Gastroesophageal sphincter (tissue), 4 donors: ENCODE results near the gene KIAA0930. TPM values are rescaled to one million over a fixed set of nuclear protein-coding genes. Genes with fewer than 3 reads are reported as not detected.

Experiments used
- ATAC-seq: fragments of 150-250 bp; one replicate; pipeline ENCODE4 v1.9.1; 2016; ENCODE audit warnings: mild to moderate bottlenecking, moderate library complexity
- H3K27ac ChIP-seq, 4 donors: fragments of 200-600 bp; sonication (generic) in 3 of 4; 1 replicate in 3 of 4; 2 replicates in 1 of 4; pipeline ENCODE4 v1.5.1; 2016 to 2019
- H3K27me3 ChIP-seq: fragments of 200-600 bp; sonication (generic); one replicate; pipeline ENCODE4 v1.5.1; 2019
- H3K36me3 ChIP-seq, 2 donors: fragments of 200-600 bp; sonication (generic); one replicate each; pipeline ENCODE4 v1.5.1; 2019; ENCODE audit warnings: control low read depth in 1 of 2
- H3K4me1 ChIP-seq, 3 donors: fragments of 200-600 bp; sonication (generic); 1 replicate in 2 of 3; 2 replicates in 1 of 3; pipeline ENCODE4 v1.5.1; 2016 to 2019; ENCODE audit warnings: control low read depth in 2 of 3
- H3K4me3 ChIP-seq, 2 donors: fragments of 200-600 bp; sonication (generic); one replicate each; pipeline ENCODE4 v1.5.1; 2019; ENCODE audit warnings: mild to moderate bottlenecking in 1 of 2, moderate library complexity in 1 of 2
- H3K9me3 ChIP-seq, 3 donors: fragments of 200-600 bp; sonication (generic); one replicate each; pipeline ENCODE4 v1.5.1; 2017 to 2019; ENCODE audit warnings: control low read depth in 2 of 3
- CTCF ChIP-seq, 4 experiments: fragments of 200-600 bp in 2 of 4; fragments of 450-650 bp in 2 of 4; sonication (generic) in 1 of 4; IDR thresholded peaks; one replicate each; pipeline ENCODE4 v1.5.1; 2017 to 2019; ENCODE audit warnings: antibody characterized with exemption in 4 of 4, mild to moderate bottlenecking in 2 of 4, moderate library complexity in 2 of 4
- EP300 ChIP-seq: sonication (generic); formaldehyde crosslinking; IDR thresholded peaks from one replicate; pipeline ENCODE4 v1.6.1; 2017; ENCODE audit warnings: antibody characterized with exemption, mild to moderate bottlenecking
- POLR2A ChIP-seq, 2 donors: fragments of 450-650 bp; IDR thresholded peaks; one replicate each; pipeline ENCODE4 v1.6.1; 2017; ENCODE audit warnings: antibody characterized with exemption in 2 of 2, mild to moderate bottlenecking in 2 of 2, moderate library complexity in 1 of 2
- POLR2AphosphoS5 ChIP-seq: sonication (generic); formaldehyde crosslinking; IDR thresholded peaks from one replicate; pipeline ENCODE4 v1.6.1; 2017; ENCODE audit warnings: antibody characterized with exemption
- WGBS, 2 donors: methylation state at CpG; one replicate each; pipeline ENCODE4 v1.1.5; 2018; ENCODE audit warnings: low coverage in 1 of 2; 5-methylcytosine and 5-hydroxymethylcytosine counted together
- total RNA-seq, 4 donors: library from RNA; depleted of rRNA; stranded (reverse); fragments of >200 nt; gene quantifications; one replicate each; pipeline ENCODE4 v1.1.0, GENCODE V29; 2016

KIAA0930 gene
- total RNA-seq, 4 donors from 2014 or later, result 26.1 to 54.2 (median 37.3) TPM

- Histone ChIP-seq H3K36me3 (no peaks in the 10 kb centered on the region), H3K9me3 (no peaks in the 10 kb centered on the region), H3K4me1 (peaks cover 0 to 52% (median 18%) of the 10 kb centered on the region in 3 donors), H3K27me3 (no peaks in the 10 kb centered on the region), H3K4me3 (no peak overlapping the region), H3K27ac (peak overlapping the region in 3 of 4 donors; percentile 39 to 78 (median 74))
- WGBS, 2 donors, result 29 to 100% methylated on average over 1 to 13 of the region's 13 CpGs
- ATAC-seq, result peak; percentile 75
- TF ChIP-seq EP300 (no peak), POLR2AphosphoS5 (peak; percentile 42)
Observed at GRCh38 chr22:45271667-45272201, 31.0 kb upstream of the KIAA0930 start.

DNA sequence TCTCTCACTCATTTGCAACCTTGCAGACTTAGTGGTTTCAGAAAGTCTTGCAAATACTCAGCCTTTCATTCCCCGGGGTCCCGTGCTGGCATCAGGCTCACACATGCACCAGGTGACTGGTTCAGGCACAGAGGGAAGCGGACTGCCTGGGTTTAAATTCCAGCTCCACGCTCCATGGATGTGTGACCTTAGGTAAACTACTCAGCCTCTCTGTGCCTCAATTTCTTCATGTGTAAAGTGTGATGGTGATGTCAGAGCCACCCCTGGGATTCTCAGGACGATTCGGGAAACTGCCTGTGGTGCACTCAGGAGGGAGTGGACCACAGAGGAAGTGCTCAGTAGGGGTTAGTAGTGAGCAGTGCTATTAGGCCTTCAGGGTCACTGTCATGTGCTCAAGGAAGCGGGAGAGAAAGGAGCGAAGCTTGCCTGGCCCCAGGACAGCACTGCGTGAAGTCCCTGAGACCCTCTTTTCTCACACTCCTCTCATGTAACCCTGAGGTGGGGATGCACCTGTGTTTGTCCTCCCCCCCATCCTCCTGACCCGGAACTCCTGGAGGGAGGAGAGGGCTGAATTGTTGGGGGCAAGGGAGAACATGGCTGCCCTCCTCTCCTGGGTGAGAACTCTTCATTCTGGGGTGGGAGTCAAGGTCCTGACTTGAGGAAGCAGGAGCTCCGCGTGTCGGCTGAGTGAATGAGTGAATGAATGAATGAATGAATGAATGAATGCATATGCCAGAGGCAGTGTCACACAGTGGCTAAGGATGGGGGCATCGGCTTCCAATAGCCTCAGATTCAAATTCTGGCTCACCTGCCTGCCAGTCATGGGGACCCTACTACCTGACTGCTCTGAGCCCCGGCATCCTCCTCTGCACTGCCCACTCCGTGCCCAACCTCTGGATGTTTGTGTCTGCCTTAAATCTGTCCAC is 29.7 kb upstream of the KIAA0930 start:
- H3K27ac ChIP-seq, result no peak overlapping the region
- TF ChIP-seq CTCF (IDR thresholded peaks at IDR 0.05) (no peak), POLR2AphosphoS5 (no peak), POLR2A (IDR thresholded peaks at IDR 0.05) (no peak), EP300 (no peak)
- WGBS, 2 donors, result 71 to 86% methylated on average over 4 to 7 of the region's 16 CpGs
- H3K4me1 ChIP-seq, result peaks cover 0 to 52% (median 18%) of the 10 kb centered on the region in 3 donors
- ATAC-seq, result no peak
- H3K27me3 ChIP-seq, result no peaks in the 10 kb centered on the region
- no peak overlapping the region for H3K4me3 ChIP-seq
- H3K9me3 ChIP-seq, result no peaks in the 10 kb centered on the region
- no peaks in the 10 kb centered on the region for H3K36me3 ChIP-seq

- peak overlapping the region in 3 of 4 donors; percentile 66 to 69 (median 66) for H3K27ac ChIP-seq
- H3K4me3 ChIP-seq, result peak overlapping the region; percentile 34 to 65
- no peaks in the 10 kb centered on the region for H3K9me3 ChIP-seq
- no peak for TF ChIP-seq POLR2AphosphoS5
- TF ChIP-seq POLR2A (IDR thresholded peaks at IDR 0.05), result no peak
- peak in 3 of 4 experiments; percentile 89 to 98 (median 94) for TF ChIP-seq CTCF (IDR thresholded peaks at IDR 0.05)
- TF ChIP-seq EP300, result no peak
- H3K4me1 ChIP-seq, result peaks cover 0 to 54% (median 18%) of the 10 kb centered on the region in 3 donors
- peak; percentile 85 for ATAC-seq
- no peaks in the 10 kb centered on the region for H3K36me3 ChIP-seq
- 3% methylated on average over 10 to 13 of the region's 60 CpGs for WGBS, 2 donors
- no peaks in the 10 kb centered on the region for H3K27me3 ChIP-seq
Observed at GRCh38 chr22:45268958-45269844, 28.5 kb upstream of the KIAA0930 start.

- no peak for ATAC-seq
- TF ChIP-seq POLR2AphosphoS5 (no peak), CTCF (IDR thresholded peaks at IDR 0.05) (no peak), EP300 (no peak), POLR2A (IDR thresholded peaks at IDR 0.05) (no peak)
- H3K4me1 ChIP-seq, result peaks cover 0 to 61% (median 25%) of the 10 kb centered on the region in 3 donors
- H3K27me3 ChIP-seq, result no peaks in the 10 kb centered on the region
- 0 to 1% methylated on average over 4 to 14 of the region's 47 CpGs for WGBS, 2 donors
- H3K9me3 ChIP-seq, result no peaks in the 10 kb centered on the region
- H3K27ac ChIP-seq, result peak overlapping the region in 2 of 4 donors; percentile 60 to 69
- H3K36me3 ChIP-seq, result no peaks in the 10 kb centered on the region
- H3K4me3 ChIP-seq, result peak overlapping the region; percentile 34 to 65
Observed at GRCh38 chr22:45268167-45268957, 27.7 kb upstream of the KIAA0930 start.
